Measurements from ENCODE around the gene MAP4.

The MAP4 gene

GRCh38 chr3:47956521-47956920, 59.7 kb downstream of the MAP4 start:
- DNase-seq = no peak

- DNase-seq = no peak
These were observed 61.6 kb downstream of the MAP4 start for GRCh38 chr3:47954567-47954966.

- DNase-seq = no peak
These were observed 65.6 kb downstream of the MAP4 start for GRCh38 chr3:47950453-47951169.

GRCh38 chr3:47949979-47950378, 66.2 kb downstream of the MAP4 start:
- no peak for DNase-seq

GRCh38 chr3:47940232-47940631, 76.0 kb downstream of the MAP4 start:
- DNase-seq = no peak

- DNase-seq = no peak
These were observed 83.8 kb downstream of the MAP4 start for GRCh38 chr3:47932421-47932820.

- no peak for DNase-seq
These were observed 85.2 kb downstream of the MAP4 start for GRCh38 chr3:47930979-47931378.

GRCh38 chr3:47916696-47917095, 99.5 kb downstream of the MAP4 start:
- DNase-seq = no peak

- no peak for DNase-seq
These were observed 100.0 kb downstream of the MAP4 start for GRCh38 chr3:47916201-47916600.

GRCh38 chr3:47912006-47912504, 104.2 kb downstream of the MAP4 start:
- no peak for DNase-seq

GRCh38 chr3:47910777-47911440, 105.3 kb downstream of the MAP4 start:
- no peak for DNase-seq

GRCh38 chr3:47910233-47910632, 106.0 kb downstream of the MAP4 start:
- no peak for DNase-seq

- DNase-seq = no peak
These were observed 106.6 kb downstream of the MAP4 start for GRCh38 chr3:47909607-47910006.

- DNase-seq = no peak
These were observed 107.5 kb downstream of the MAP4 start for GRCh38 chr3:47908744-47909143.

GRCh38 chr3:47907784-47908183, 108.4 kb downstream of the MAP4 start:
- no peak for DNase-seq

- no peak for DNase-seq
These were observed 113.5 kb downstream of the MAP4 start for GRCh38 chr3:47902746-47903145.

GRCh38 chr3:47901280-47901833, 114.9 kb downstream of the MAP4 start:
- DNase-seq = no peak

- DNase-seq = no peak
These were observed 116.6 kb downstream of the MAP4 start for GRCh38 chr3:47899495-47900108.

- DNase-seq = no peak
These were observed 118.3 kb downstream of the MAP4 start for GRCh38 chr3:47897954-47898353.

- DNase-seq = no peak
These were observed 119.5 kb downstream of the MAP4 start for GRCh38 chr3:47896736-47897135.

- no peak for DNase-seq
These were observed 121.0 kb downstream of the MAP4 start for GRCh38 chr3:47895241-47895640.

GRCh38 chr3:47892286-47893040, 123.8 kb downstream of the MAP4 start:
- no peak for DNase-seq

- DNase-seq = no peak
These were observed 124.6 kb downstream of the MAP4 start for GRCh38 chr3:47891613-47892005.
